Melanocyte of skin (primary cell): ENCODE data around the gene TAF4. TPM values are rescaled to one million over a fixed set of nuclear protein-coding genes. Genes with fewer than 3 reads are reported as not detected.

Source experiments
- small RNA-seq, 2 donors: library from RNA; depleted of rRNA; stranded (forward); fragments of <200 nt; gene quantifications; one replicate each; pipeline ENCODE3, GENCODE V24; 2012
- total RNA-seq, 2 donors: library from RNA; depleted of rRNA; stranded (reverse); fragments of >200 nt; gene quantifications; 2 replicates each; pipeline ENCODE4 v1.2.3, GENCODE V29; 2012

The TAF4 gene, protein sequence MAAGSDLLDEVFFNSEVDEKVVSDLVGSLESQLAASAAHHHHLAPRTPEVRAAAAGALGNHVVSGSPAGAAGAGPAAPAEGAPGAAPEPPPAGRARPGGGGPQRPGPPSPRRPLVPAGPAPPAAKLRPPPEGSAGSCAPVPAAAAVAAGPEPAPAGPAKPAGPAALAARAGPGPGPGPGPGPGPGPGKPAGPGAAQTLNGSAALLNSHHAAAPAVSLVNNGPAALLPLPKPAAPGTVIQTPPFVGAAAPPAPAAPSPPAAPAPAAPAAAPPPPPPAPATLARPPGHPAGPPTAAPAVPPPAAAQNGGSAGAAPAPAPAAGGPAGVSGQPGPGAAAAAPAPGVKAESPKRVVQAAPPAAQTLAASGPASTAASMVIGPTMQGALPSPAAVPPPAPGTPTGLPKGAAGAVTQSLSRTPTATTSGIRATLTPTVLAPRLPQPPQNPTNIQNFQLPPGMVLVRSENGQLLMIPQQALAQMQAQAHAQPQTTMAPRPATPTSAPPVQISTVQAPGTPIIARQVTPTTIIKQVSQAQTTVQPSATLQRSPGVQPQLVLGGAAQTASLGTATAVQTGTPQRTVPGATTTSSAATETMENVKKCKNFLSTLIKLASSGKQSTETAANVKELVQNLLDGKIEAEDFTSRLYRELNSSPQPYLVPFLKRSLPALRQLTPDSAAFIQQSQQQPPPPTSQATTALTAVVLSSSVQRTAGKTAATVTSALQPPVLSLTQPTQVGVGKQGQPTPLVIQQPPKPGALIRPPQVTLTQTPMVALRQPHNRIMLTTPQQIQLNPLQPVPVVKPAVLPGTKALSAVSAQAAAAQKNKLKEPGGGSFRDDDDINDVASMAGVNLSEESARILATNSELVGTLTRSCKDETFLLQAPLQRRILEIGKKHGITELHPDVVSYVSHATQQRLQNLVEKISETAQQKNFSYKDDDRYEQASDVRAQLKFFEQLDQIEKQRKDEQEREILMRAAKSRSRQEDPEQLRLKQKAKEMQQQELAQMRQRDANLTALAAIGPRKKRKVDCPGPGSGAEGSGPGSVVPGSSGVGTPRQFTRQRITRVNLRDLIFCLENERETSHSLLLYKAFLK
- 10 to 100 TPM in 1 of 2 donors, 1 to 10 TPM in 1; 5.2 to 11.3 TPM for total RNA-seq

DNA sequence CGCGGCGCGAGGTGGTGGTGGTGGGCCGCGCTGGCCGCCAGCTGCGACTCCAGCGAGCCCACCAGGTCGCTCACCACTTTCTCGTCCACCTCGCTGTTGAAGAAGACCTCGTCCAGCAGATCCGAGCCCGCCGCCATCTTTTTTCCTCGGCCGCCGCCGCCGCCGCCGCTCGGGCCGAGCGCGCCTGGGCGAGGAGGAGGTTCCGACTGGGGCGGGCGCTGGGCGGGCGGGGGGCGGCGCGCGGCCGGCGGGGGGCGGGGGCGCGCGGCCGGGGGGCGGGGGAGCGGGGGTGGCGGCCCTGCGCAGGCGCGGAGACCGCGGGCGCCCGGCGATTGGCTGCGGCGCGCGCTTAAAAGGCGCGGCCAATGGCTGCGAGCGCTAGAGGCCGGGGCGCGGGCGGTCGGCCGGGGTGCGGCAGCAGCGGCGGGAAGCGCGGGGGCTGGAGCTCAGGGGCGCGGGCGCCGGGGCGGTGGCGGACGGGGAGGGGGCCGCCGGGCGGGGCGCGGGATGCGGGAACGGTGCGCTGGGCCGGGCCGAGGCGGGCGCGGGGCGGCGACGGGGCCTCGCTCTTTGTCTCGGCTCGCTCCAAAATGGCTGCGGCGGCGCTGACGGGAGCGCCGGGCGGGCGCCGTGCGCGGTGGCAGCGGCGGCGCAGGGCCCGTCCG is at the start of gene TAF4:
Gene TAF4 (minus strand): TSS at position 208 of the 665 bp plus-strand sequence. CDS start 71 bp downstream, at position 137.

Small RNA genes lying within 50 kb of the gene (small RNA-seq; reads per million reads assigned to genes)
- gene MIR3195, result 0 reads per million in 2 donors

Other genes with a start within 250 kb of the TAF4 start
- 10 to 100 TPM; 31.0 to 31.6 TPM for gene LSM14B, start 56.6 kb upstream of the TAF4 start, total RNA-seq
- 100 to 1,000 TPM; 331 to 446 TPM for gene PSMA7, start 77.5 kb upstream of the TAF4 start, total RNA-seq
- 10 to 100 TPM; 14.3 to 15.8 TPM for gene SS18L1, start 77.9 kb upstream of the TAF4 start, total RNA-seq
- 10 to 100 TPM; 16.5 to 26.6 TPM for gene MTG2, start 117.1 kb upstream of the TAF4 start, total RNA-seq
- not detected for gene HRH3, start 154.4 kb upstream of the TAF4 start, total RNA-seq
- gene OSBPL2, start 172.6 kb upstream of the TAF4 start, total RNA-seq, result 10 to 100 TPM; 21.3 to 24.0 TPM
- 100 to 1,000 TPM; 133 to 185 TPM for gene ADRM1, start 237.1 kb upstream of the TAF4 start, total RNA-seq